Measurements from ENCODE around the gene MYPN.
"Not testable (repeated sequence)": the region's sequence is repeated elsewhere in the genome, so short reads cannot be mapped to it uniquely, and the experiment has no call there.

The MYPN gene, protein sequence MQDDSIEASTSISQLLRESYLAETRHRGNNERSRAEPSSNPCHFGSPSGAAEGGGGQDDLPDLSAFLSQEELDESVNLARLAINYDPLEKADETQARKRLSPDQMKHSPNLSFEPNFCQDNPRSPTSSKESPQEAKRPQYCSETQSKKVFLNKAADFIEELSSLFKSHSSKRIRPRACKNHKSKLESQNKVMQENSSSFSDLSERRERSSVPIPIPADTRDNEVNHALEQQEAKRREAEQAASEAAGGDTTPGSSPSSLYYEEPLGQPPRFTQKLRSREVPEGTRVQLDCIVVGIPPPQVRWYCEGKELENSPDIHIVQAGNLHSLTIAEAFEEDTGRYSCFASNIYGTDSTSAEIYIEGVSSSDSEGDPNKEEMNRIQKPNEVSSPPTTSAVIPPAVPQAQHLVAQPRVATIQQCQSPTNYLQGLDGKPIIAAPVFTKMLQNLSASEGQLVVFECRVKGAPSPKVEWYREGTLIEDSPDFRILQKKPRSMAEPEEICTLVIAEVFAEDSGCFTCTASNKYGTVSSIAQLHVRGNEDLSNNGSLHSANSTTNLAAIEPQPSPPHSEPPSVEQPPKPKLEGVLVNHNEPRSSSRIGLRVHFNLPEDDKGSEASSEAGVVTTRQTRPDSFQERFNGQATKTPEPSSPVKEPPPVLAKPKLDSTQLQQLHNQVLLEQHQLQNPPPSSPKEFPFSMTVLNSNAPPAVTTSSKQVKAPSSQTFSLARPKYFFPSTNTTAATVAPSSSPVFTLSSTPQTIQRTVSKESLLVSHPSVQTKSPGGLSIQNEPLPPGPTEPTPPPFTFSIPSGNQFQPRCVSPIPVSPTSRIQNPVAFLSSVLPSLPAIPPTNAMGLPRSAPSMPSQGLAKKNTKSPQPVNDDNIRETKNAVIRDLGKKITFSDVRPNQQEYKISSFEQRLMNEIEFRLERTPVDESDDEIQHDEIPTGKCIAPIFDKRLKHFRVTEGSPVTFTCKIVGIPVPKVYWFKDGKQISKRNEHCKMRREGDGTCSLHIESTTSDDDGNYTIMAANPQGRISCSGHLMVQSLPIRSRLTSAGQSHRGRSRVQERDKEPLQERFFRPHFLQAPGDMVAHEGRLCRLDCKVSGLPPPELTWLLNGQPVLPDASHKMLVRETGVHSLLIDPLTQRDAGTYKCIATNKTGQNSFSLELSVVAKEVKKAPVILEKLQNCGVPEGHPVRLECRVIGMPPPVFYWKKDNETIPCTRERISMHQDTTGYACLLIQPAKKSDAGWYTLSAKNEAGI (N-terminal part only)

GRCh38 chr10:68109331-68109730 is at the start of gene MYPN:
Gene MYPN (plus strand): TSS chr10:68109488. CDS start chr10:68121439, 11,951 bp downstream.
- no peak for DNase-seq
- in situ Hi-C loops (cut with HindIII; ENCODE audit: low pct_ligation_motif_present, low pct_unique_long_range_greater_than_20kb, low sequenced_read_pairs) = no loop called here

- in situ Hi-C loops (cut with HindIII; ENCODE audit: low pct_ligation_motif_present, low pct_unique_long_range_greater_than_20kb, low sequenced_read_pairs) = loop anchor here (25.0 kb wide), 1 partner anchor 120 kb away; no protein-coding TSS in a partner anchor
- no peak for DNase-seq
Measured at GRCh38 chr10:68067029-68067428, 42.3 kb upstream of the MYPN start.

- in situ Hi-C loops (cut with HindIII; ENCODE audit: low pct_ligation_motif_present, low pct_unique_long_range_greater_than_20kb, low sequenced_read_pairs) = loop anchor here (25.0 kb wide), 1 partner anchor 120 kb away; no protein-coding TSS in a partner anchor
- DNase-seq = no peak
Measured at GRCh38 chr10:68067508-68067907, 41.8 kb upstream of the MYPN start.

DNA sequence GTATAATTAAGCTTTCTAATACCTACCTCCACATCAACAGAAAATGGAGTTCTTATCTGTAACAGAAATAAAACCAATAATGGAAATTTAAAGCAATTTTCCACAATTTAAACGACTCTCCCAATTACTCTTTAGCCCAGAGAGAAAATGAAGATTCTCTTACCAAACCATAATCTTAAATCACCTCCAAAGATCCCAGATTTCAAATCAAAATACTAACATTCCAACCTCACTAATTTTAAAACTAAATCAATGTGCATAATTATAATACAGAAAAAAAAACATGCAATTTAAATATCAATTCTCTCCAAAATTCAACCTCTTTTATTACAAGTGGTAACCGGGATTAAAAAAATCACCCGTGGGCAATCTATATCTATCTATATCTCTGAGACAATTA is 35.7 kb upstream of the MYPN start:
- no peak for DNase-seq
- in situ Hi-C loops (cut with HindIII; ENCODE audit: low pct_ligation_motif_present, low pct_unique_long_range_greater_than_20kb, low sequenced_read_pairs) = loop anchor here (25.0 kb wide), 1 partner anchor 114 kb away; no protein-coding TSS in a partner anchor

GRCh38 chr10:68074031-68074774 is 35.1 kb upstream of the MYPN start:
- peak; percentile 34 for DNase-seq
- in situ Hi-C loops (cut with HindIII; ENCODE audit: low pct_ligation_motif_present, low pct_unique_long_range_greater_than_20kb, low sequenced_read_pairs) = loop anchor here (25.0 kb wide), 1 partner anchor 113 kb away; no protein-coding TSS in a partner anchor

GRCh38 chr10:68074775-68075549 is 34.3 kb upstream of the MYPN start, which contains the start of gene HERC4:
Gene HERC4 (minus strand): TSS chr10:68075283. CDS start chr10:68073108, 2,175 bp downstream.
- peak; percentile 96 for DNase-seq
- in situ Hi-C loops (cut with HindIII; ENCODE audit: low pct_ligation_motif_present, low pct_unique_long_range_greater_than_20kb, low sequenced_read_pairs) = loop anchor here (25.0 kb wide), 1 partner anchor 112 kb away; no protein-coding TSS in a partner anchor

DNA sequence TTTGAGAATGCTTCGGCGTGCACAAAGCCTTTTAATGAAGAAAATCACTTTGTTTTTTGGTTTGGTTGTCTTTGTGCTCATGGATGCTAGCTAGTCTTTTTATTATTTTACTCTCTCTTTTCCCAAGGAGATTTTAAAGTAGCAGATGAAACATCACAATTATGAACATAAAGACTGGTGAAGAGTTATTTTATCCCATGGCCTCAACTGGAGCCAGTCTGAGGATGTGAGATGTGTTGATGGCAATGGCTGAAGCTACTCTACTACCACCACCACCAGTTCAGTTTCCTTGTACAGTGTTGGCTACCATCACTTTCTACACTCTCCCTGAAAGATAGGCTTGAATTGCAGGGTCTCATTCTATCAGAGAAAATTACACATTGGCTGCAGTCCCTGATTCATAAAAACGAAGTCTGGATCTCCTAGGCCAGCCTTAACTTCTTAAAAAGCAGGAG is 33.7 kb upstream of the MYPN start:
- in situ Hi-C loops (cut with HindIII; ENCODE audit: low pct_ligation_motif_present, low pct_unique_long_range_greater_than_20kb, low sequenced_read_pairs) = no loop called here
- DNase-seq = no peak

- in situ Hi-C loops (cut with HindIII; ENCODE audit: low pct_ligation_motif_present, low pct_unique_long_range_greater_than_20kb, low sequenced_read_pairs); DNase-seq: not testable (repeated sequence)
Measured at GRCh38 chr10:68076081-68076480, 33.2 kb upstream of the MYPN start.

GRCh38 chr10:68077026-68077425 is 32.3 kb upstream of the MYPN start:
- no peak for DNase-seq
- in situ Hi-C loops (cut with HindIII; ENCODE audit: low pct_ligation_motif_present, low pct_unique_long_range_greater_than_20kb, low sequenced_read_pairs) = no loop called here

DNA sequence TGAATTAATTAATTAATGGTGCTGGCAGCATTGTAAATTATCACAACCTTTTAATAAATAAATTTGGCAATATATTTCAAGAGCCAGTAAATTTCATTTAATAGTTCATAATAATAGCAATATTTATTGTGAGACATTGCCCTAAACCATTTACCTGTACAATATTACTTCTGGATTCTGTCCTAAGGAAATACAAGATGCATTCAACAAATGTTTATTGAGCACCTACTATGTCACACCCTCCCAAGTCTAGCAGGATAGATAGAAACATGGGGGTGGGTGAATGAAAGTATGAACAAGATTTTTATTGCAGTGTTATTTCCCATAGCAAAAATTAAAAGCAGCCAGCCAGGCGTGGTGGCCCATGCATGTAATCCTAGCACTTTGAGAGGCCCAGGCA is 29.9 kb upstream of the MYPN start:
- DNase-seq = no peak
- in situ Hi-C loops (cut with HindIII; ENCODE audit: low pct_ligation_motif_present, low pct_unique_long_range_greater_than_20kb, low sequenced_read_pairs) = no loop called here

DNA sequence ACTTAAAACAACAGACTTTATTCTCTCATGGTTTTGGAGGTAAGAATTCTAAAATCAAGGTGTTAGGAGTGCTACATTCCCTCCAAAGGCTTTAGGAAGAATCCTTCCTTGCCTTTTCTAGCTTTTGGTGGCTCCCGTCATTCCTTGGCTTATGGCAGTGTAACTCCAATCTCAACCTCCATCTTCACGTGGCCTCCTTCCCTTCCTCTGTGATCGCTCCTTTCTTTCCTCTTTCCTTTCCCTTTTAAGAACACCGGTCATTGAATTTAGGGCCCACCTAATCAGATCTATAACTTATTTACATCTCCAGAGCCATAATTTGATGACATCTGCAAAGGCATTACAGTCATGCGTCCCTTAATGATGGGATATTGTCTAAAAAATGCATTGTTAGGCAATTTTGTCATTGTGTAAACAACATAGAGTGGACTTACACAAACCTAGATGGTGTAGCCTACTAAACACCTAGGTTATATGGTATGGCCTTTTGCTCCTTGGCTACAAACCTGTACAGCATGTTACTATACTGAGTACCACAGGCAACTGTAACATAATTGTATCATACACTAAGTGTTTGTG is 28.3 kb upstream of the MYPN start:
- in situ Hi-C loops (cut with HindIII; ENCODE audit: low pct_ligation_motif_present, low pct_unique_long_range_greater_than_20kb, low sequenced_read_pairs) = no loop called here
- DNase-seq = no peak

DNA sequence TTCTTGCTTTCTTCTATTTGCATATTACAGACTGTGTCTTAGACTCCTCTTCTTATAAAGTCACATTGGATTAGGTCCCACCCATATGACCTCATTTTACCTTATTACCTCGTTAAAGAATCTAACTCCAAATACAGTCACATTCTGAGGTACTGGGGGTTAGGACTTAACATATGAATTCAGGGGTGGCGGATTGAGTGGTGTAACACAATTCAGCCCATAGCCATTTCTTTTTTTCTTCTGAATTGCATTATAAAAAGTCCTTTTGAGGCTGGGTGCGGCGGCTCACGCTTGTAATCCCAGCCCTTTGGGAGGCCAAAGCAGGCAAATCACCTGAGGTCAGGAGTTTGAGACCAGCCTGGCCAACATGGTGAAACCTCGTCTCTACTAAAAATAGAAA is 27.4 kb upstream of the MYPN start:
- no peak for DNase-seq
- in situ Hi-C loops (cut with HindIII; ENCODE audit: low pct_ligation_motif_present, low pct_unique_long_range_greater_than_20kb, low sequenced_read_pairs) = no loop called here

DNA sequence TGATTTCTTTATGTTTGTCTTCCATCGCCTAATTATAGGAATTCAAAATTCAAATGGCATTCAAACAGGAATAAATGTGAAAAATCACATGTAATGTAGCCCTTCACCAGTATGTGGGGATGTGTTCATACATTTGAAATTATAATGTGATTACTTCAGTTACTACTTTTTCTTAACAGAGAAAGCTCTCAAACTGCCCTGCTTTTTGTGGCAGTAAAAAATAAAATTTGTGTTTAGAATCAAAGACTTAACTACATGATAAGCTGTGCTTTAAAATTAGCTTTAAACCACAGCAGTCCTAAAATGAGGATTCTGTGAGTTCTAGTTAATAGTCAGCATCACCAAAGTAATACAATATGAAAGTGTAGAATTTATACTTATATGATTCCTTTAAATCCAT is 26.4 kb upstream of the MYPN start:
- peak; percentile 62 for DNase-seq
- in situ Hi-C loops (cut with HindIII; ENCODE audit: low pct_ligation_motif_present, low pct_unique_long_range_greater_than_20kb, low sequenced_read_pairs) = no loop called here

- no peak for DNase-seq
- in situ Hi-C loops (cut with HindIII; ENCODE audit: low pct_ligation_motif_present, low pct_unique_long_range_greater_than_20kb, low sequenced_read_pairs) = no loop called here
Measured at GRCh38 chr10:68083953-68084352, 25.3 kb upstream of the MYPN start.

DNA sequence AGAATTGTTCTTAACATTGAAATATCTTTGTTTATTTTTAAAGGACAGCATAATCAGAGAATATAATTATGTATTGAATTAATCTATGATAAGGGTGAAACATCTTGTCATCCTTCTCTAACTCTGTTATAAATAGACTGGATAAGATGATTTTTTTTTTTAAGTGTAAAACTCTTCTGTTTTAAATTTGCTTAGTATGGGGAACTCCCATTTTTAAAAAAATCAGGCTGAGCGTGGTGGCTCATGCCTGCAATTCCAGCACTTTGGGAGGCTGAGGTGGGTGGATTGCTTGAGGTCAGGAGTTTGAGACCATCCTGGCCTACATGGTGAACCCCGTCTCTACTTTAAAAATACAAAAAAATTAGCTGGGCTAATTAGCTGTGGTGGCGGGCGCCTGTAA is 24.8 kb upstream of the MYPN start:
- DNase-seq = no peak
- in situ Hi-C loops (cut with HindIII; ENCODE audit: low pct_ligation_motif_present, low pct_unique_long_range_greater_than_20kb, low sequenced_read_pairs) = no loop called here

DNA sequence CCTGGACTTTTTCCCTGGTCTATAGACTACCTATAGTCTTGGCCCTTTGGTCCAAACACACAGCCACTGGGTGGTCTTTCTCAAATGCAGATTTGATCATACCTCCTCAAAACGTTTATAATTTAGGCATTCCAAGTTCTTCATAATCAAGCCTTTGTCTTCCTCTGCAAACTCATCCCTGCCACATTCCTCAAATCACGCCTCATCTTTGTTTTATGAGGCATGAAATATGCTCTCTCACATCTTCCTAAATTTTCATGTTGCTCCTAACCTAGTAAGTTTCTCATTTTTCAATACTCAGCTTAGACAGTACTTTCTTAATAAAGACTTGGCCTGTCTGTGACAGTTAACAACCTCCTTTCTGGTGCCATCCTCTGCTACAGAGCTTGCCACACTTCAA is 23.3 kb upstream of the MYPN start:
- DNase-seq = peak; percentile 37
- in situ Hi-C loops (cut with HindIII; ENCODE audit: low pct_ligation_motif_present, low pct_unique_long_range_greater_than_20kb, low sequenced_read_pairs) = no loop called here

Measured in ACHN (cell line).